GM18507 (cell line): Measurements from ENCODE around the gene BACH1.
"Not testable (repeated sequence)": the region's sequence is repeated elsewhere in the genome, so short reads cannot be mapped to it uniquely, and the experiment has no call there.

Experiments
- DNase-seq: peaks from one replicate; pipeline ENCODE4 v3.0.0; 2011; ENCODE audit warnings: low read depth; ENCODE audit not compliant: insufficient read length; ENCODE audit errors: extremely low spot score
- FAIRE-seq: peaks from 2 replicates; lab custom pipeline; 2011; peaks lifted over from hg19 to GRCh38; lab: Jason Lieb, UNC

The BACH1 gene

DNA sequence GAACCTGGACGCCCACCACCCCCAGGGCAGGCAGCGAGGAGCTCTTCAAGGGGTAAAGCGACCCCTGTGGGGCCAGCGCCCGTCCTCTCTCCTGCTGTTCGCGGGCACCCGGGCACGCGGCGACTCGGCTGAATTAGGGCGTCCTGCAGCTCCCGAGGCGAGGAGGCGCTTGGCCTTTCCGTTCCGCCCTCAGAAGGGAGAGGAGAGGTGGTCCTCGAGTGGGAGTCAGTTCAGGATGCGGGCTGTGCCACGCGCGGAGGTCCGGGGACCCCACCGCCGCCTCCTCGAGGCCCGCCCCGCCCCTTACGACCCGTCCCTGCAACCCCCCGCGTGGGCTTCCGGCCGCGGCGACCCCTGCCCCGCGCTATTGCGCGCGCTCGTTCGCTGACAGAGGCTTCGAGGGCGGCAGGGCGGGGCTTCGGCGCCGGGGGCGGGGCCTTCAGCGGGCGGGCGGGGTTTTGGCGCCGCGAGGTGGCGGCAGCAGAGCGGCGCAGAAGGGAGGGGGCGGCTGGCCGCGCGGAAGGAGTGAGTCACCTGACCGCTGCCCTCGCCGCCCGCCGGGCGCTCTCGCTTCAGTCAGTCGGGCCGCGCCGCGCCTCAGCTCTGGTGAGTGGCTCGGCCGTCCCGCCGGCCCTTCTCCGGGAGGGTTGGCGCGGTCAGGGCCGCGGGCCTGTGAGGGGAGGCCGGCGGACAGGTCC lies at the start of gene BACH1:
TSS of gene BACH1 (plus strand) at position 575 of the 698 bp plus-strand sequence. CDS start 22,359 bp downstream, outside the sequence.
- peak; percentile 78 for DNase-seq

GRCh38 chr21:29249289-29249688 lies 49.4 kb upstream of the BACH1 start:
- FAIRE-seq, DNase-seq: not testable (repeated sequence)

More for the DNA sequence above, at the start of gene BACH1:
- peak; percentile 69 for FAIRE-seq

GRCh38 chr21:29250636-29251035 lies 48.1 kb upstream of the BACH1 start:
- FAIRE-seq: no peak
- no peak for DNase-seq

GRCh38 chr21:29253861-29254260 lies 44.9 kb upstream of the BACH1 start:
- not testable (repeated sequence) for FAIRE-seq, DNase-seq

- FAIRE-seq (no peak), DNase-seq (no peak)
These were observed 44.2 kb upstream of the BACH1 start for GRCh38 chr21:29254550-29254949.

DNA sequence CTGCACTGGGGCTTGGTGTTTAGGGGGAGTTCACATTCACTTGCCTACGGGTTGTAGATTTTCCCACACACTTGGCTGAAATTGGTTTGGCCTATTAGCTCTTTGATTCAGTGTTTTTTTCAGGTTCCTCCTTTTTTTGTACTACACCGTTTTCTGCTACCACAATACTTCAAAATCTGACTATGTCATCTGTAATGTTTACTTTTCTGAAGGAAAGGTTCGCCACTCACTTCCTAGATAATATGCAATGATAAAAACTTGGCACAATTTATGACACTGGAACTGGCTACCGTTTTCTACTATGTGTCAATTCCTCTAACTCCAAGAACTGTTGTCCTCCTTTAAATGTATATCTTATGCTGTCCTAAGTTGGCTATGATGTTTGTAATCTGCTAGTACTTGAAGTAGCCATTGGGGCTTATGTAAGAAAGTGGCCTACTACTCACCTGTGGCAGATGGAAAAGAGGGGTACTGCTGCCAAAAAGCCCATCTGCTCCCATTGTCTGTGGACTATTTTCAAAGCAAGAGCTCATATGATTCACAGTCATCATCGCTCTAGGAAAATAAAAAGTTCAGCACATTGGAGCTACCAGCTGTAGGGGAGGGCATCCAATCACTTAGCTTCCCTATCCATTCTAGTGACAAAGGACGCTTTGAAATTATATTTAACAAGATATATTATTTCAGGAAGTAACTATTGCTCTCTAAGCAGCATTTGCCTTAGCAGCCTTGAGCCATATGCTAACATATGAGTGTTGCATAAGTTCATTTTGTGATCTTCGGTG lies 42.4 kb upstream of the BACH1 start:
- DNase-seq (no peak), FAIRE-seq (no peak)

GRCh38 chr21:29257701-29258100 lies 41.0 kb upstream of the BACH1 start:
- no peak for FAIRE-seq
- DNase-seq: no peak

DNA sequence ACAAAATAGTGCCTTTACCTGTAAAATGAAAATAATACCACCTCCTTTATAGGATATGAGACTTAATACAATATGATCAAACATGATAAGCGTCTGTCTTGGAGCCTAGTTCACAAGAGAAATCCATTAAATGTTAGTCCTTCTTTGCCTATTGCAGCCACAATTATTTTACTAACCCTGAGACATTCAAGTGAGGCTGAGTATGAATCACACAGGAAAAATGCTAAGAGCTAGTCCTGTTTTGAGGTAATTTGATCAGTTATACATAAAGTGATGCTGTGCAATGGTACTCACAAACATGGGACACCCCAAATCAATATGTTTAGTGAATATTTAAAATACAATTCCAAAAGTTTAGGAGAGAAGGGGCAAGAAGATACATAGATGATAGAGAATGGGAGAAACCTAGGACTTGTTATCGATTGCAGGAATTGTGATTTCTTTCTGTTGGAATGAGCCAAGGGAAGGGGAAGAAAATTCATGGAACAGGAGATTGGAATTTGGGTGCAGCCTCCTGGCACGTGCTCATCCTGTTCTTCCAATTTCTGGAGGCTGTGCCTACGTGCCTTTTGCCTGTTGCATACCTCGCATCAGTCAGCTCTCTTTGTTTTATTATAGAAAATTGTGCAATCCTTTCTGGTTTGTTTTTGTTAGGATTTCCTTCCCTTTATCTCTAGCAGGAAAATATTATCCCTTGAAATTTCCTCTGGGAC lies 39.9 kb upstream of the BACH1 start:
- DNase-seq (no peak), FAIRE-seq (no peak)

DNA sequence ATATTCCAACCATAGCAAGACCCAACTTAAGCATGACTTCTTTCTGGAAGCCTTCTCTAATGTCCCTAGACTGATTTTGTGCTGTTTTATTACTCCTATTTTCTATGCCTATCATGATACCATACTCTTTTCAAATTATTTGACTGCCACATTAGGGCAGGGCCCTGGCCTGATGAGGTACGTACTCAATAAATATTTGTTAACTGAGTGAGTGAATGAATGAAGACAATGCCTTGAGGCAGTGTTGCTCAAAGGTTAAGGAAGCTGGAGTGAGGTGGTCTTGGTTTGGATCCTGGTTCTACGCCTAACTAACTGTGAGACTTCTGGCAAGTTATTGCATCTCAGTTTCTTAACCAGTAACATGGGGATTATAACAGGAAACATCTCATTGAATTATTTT lies 38.3 kb upstream of the BACH1 start:
- no peak for FAIRE-seq

GRCh38 chr21:29261555-29262540 lies 36.9 kb upstream of the BACH1 start:
- FAIRE-seq: no peak

More for the DNA sequence above, 38.3 kb upstream of the BACH1 start:
- DNase-seq: no peak

DNA sequence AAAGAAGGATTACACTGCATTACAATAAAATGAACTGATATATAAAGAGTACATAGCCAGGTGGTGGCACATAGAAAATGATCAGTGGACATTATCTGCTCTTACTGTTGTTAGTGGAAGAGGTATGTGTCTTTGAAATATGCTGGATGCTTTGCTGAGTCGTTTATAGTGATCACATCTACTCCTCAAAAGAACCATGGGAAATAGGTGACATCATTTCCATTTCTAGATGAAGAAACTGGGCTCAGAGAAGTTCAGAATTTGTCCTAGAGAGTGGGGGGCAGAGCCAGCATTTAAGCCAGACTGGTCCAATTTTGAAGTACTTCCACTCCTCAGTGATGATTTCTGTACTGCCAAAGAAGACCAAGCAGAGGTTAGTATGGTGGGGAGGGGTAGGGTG lies 34.0 kb upstream of the BACH1 start:
- no peak for FAIRE-seq

More at GRCh38 chr21:29261555-29262540, 36.9 kb upstream of the BACH1 start:
- DNase-seq: no peak

GRCh38 chr21:29265690-29266479 lies 32.8 kb upstream of the BACH1 start:
- DNase-seq (no peak), FAIRE-seq (peak; percentile 56)

More for the DNA sequence above, 34.0 kb upstream of the BACH1 start:
- DNase-seq: no peak

DNA sequence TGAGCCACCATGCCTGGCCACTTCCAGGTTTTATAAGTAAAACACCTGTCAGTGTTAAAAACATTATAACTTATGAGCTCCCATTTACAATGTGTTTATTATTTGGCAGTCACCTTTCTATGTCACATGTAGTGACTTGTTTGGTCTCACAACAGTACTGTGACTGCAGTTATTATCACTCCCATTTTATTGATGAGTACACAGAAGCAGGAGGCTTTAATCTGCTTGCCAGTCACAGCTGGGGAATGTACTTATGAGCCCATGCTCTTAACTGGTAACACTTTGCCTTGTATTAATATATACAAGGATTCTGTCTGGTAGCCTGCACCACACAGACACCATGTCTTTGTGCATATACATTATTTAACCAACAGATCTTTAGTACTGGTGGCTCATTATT lies 31.1 kb upstream of the BACH1 start:
- no peak for DNase-seq
- FAIRE-seq: no peak

GRCh38 chr21:29271927-29272333 lies 26.8 kb upstream of the BACH1 start:
- DNase-seq (no peak), FAIRE-seq (no peak)

DNA sequence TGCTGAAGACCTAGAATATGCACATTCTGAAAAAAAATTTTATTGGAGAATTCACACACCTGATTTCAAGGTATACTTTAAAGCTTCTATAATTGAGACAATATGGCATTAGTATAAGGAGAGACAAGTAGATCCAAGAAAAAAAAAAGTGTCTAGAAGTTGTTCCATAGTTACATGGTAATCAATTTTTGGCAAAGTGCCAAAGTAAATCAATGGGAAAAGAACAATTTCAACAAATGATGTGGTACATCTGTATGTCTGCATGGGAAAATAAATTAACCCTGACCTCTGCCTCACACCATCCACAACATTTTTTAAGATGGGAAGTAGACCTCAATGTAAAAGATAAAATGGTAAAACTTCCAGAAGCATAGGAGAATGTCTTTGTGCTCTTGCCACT lies 21.3 kb upstream of the BACH1 start:
- no peak for DNase-seq
- FAIRE-seq: no peak

DNA sequence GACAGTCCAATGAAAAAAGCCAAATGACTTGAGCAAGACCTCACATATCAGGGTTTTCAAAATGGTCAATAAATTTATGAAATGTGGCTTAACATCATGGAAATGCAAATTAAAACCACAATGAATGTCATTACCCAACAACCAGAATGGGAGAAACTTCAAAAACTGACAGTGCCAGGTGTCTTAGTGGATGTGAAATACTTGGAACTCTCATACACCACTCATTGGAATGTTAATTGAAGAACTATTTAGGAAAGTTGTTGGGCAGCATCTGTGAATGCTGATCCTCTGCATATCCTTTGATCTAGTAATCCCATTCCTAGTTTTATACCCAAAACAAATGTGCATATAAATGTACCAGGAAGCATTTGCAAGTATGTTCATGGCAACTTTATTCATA lies 19.2 kb upstream of the BACH1 start:
- FAIRE-seq: no peak
- no peak for DNase-seq

DNA sequence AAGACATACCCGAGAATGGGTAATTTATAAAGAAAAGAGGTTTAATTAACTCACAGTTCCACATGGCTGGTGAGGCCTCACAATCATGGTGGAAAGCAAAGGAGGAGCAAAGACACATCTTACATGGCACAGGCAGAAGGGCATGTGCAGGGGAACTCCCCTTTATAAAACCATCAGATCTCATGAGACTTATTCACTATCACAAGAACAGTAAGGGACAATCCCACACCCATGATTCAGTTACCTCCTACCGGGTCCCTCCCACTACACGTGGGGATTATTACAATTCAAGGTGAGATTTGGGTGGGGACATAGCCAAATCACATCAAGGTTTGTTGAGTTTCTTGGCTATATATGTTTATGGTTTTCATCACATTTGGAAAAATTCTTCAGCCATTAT lies 16.9 kb upstream of the BACH1 start:
- FAIRE-seq, DNase-seq: not testable (repeated sequence)

DNA sequence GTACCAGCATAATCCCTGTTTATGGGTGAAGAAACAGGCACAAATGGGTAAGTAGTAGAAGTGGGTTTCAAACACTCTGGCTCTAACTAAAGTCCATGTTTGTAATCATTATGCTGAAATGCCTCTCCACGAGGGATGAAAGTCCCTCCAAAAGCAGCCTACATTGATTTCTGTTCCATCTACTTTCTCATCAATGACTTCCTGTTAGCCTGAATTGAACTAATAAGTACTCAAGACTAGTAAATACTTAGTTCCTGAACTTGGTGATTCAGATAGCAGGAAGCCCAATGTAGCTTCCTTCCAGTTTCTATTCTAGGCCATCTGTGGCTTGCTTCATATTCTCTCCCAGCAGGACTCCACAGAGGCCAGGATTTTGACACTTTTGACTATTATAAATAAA lies 11.3 kb upstream of the BACH1 start:
- FAIRE-seq (no peak), DNase-seq (no peak)
